Hepatocyte (in vitro differentiated cells): ENCODE data around the gene OPCML. TPM values are rescaled to one million over a fixed set of nuclear protein-coding genes. Genes with fewer than 3 reads are reported as not detected.

Experiments used
- DNase-seq: peaks from one replicate; pipeline ENCODE4 v3.0.0-alpha.2; 2016; ENCODE audit warnings: low spot score
- H2AFZ ChIP-seq: fragments of 200-600 bp; sonication (generic); 2 replicates; pipeline ENCODE4 v1.6.0; 2016; ENCODE audit warnings: antibody characterized with exemption, mild to moderate bottlenecking
- H3K27ac ChIP-seq: fragments of 200-600 bp; sonication (generic); 2 replicates; pipeline ENCODE4 v1.5.1; 2016; ENCODE audit warnings: mild to moderate bottlenecking
- H3K27me3 ChIP-seq: fragments of 200-600 bp; sonication (generic); 2 replicates; pipeline ENCODE4 v1.6.1; 2016
- H3K36me3 ChIP-seq: fragments of 200-600 bp; sonication (generic); replicated peaks from 2 replicates; pipeline ENCODE4 v1.5.1; 2016; ENCODE audit warnings: low read depth; ENCODE audit not compliant: insufficient read depth
- H3K4me1 ChIP-seq: fragments of 200-600 bp; sonication (generic); 2 replicates; pipeline ENCODE4 v1.5.1; 2016; ENCODE audit warnings: mild to moderate bottlenecking, moderate library complexity; ENCODE audit not compliant: insufficient read depth
- H3K4me2 ChIP-seq: fragments of 200-600 bp; sonication (generic); 2 replicates; pipeline ENCODE4 v1.6.0; 2016
- H3K4me3 ChIP-seq: fragments of 200-600 bp; sonication (generic); 2 replicates; pipeline ENCODE4 v1.5.1; 2016; ENCODE audit warnings: mild to moderate bottlenecking
- H3K79me2 ChIP-seq: fragments of 200-600 bp; sonication (generic); 2 replicates; pipeline ENCODE4 v1.6.0; 2017; ENCODE audit warnings: mild to moderate bottlenecking
- H3K9me2 ChIP-seq: fragments of 200-600 bp; sonication (generic); replicated peaks from 2 replicates; pipeline ENCODE4 v1.6.0; 2017; ENCODE audit warnings: mild to moderate bottlenecking; ENCODE audit not compliant: insufficient read depth
- H3K9me3 ChIP-seq: fragments of 200-600 bp; sonication (generic); 2 replicates; pipeline ENCODE4 v1.5.1; 2016; ENCODE audit warnings: low read depth, mild to moderate bottlenecking
- H4K20me1 ChIP-seq: fragments of 200-600 bp; sonication (generic); 2 replicates; pipeline ENCODE4 v1.6.0; 2016; ENCODE audit warnings: mild to moderate bottlenecking; ENCODE audit not compliant: insufficient read depth, poor library complexity, severe bottlenecking
- CTCF ChIP-seq: fragments of 200-600 bp; sonication (generic); IDR thresholded peaks from 2 replicates; pipeline ENCODE4 v1.5.1; 2016; ENCODE audit warnings: antibody characterized with exemption, mild to moderate bottlenecking; ENCODE audit not compliant: poor library complexity
- EZH2 ChIP-seq: fragments of 200-600 bp; sonication (generic); IDR thresholded peaks from 2 replicates; pipeline ENCODE4 v1.6.1; 2016; ENCODE audit warnings: antibody characterized with exemption, mild to moderate bottlenecking, borderline replicate concordance
- EZH2phosphoT487 ChIP-seq: fragments of 200-600 bp; sonication (generic); IDR thresholded peaks from one replicate; pipeline ENCODE4 v1.6.1; 2018; ENCODE audit warnings: antibody characterized with exemption, mild to moderate bottlenecking, low read depth, moderate library complexity; ENCODE audit not compliant: unreplicated experiment, severe bottlenecking
- WGBS: methylation state at CpG from one replicate; pipeline ENCODE4 v1.1.6; 2016; ENCODE audit warnings: low lambda C conversion rate; ENCODE audit errors: missing lambda C conversion rate; 5-methylcytosine and 5-hydroxymethylcytosine counted together
- polyA plus RNA-seq: library from polyadenylated mRNA; unstranded; fragments of >200 nt; fragmentation: Nextera tagmentation; extraction: Ambion mirVana; gene quantifications from 2 replicates; pipeline ENCODE4 v1.2.1, GENCODE V29; 2016
- total RNA-seq: library from RNA; depleted of rRNA; stranded (reverse); fragments of >200 nt; gene quantifications from 2 replicates; pipeline ENCODE4 v1.2.3, GENCODE V29; 2014

The OPCML gene
- total and polyA plus RNA-seq, 2 experiments from 2014 or later: 0.37 to 0.98 TPM

DNA sequence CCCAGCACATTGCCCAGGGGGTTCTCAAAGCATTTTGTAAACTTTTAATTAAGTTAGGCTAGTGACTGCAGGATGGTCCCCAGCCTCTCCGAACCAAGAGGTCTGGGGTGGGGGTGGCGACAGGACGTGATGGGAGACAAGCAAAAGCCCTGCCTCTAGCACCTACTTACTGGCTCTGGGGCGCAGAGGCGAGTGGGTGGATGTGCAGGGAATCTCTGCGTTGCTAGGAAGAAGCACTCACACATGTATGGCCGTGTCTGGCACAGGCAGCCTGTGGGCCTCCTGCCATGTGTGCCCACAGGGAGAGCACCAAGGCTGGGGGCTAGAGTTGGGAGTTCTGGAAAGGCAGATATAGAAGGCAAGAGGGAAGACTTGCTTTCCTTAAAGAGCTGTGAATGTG is 6.3 kb downstream of the OPCML start:
- Histone ChIP-seq H3K27ac (no peak overlapping the region), H3K79me2 (no peaks in the 10 kb centered on the region), H3K9me3 (no peaks in the 10 kb centered on the region), H3K27me3 (peaks cover 33% of the 10 kb centered on the region), H3K36me3 (no peaks in the 10 kb centered on the region), H2AFZ (no peak overlapping the region), H3K9me2 (no peaks in the 10 kb centered on the region), H3K4me1 (peaks cover 7% of the 10 kb centered on the region), H4K20me1 (no peaks in the 10 kb centered on the region), H3K4me2 (no peak overlapping the region), H3K4me3 (no peak overlapping the region)
- 85% methylated on average over 7 of the region's 7 CpGs for WGBS
- DNase-seq: no peak
- no peak for TF ChIP-seq EZH2phosphoT487
- TF ChIP-seq EZH2: no peak
- no peak for TF ChIP-seq CTCF

- no peak for DNase-seq
- Histone ChIP-seq H3K4me2 (no peak overlapping the region), H2AFZ (no peak overlapping the region), H3K27ac (no peak overlapping the region), H3K9me3 (no peaks in the 10 kb centered on the region), H4K20me1 (no peaks in the 10 kb centered on the region), H3K9me2 (no peaks in the 10 kb centered on the region), H3K36me3 (no peaks in the 10 kb centered on the region), H3K4me3 (no peak overlapping the region), H3K27me3 (peaks cover 18% of the 10 kb centered on the region), H3K4me1 (peaks cover 18% of the 10 kb centered on the region), H3K79me2 (no peaks in the 10 kb centered on the region)
- TF ChIP-seq EZH2 (no peak), EZH2phosphoT487 (no peak), CTCF (no peak)
- 63% methylated on average over 8 of the region's 8 CpGs for WGBS
Observed at GRCh38 chr11:133524488-133524887, 7.8 kb downstream of the OPCML start.

DNA sequence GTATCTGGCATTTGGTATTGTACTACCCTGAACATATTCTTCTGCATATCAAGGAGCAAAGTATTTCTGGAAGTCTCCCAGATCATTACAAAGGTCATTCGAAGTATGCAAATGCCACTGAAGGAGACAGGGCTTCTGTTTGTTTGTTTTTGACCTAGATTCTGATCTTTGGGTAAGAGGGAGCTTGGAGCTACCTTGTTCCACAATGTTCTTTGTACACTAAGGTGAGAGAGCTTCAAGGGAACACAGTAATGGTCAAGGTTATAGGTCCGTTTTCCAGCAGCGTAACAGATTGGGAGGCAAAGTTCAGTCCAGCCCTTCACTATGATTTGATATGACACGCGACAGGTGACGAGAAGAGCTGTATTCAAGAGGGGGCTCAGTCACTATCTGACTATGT is 10.0 kb downstream of the OPCML start:
- no peaks in the 10 kb centered on the region for H3K36me3 ChIP-seq
- no peaks in the 10 kb centered on the region for H4K20me1 ChIP-seq
- no peaks in the 10 kb centered on the region for H3K79me2 ChIP-seq
- H3K4me1 ChIP-seq: peaks cover 18% of the 10 kb centered on the region
- WGBS: 85% methylated on average over 6 of the region's 6 CpGs
- H3K4me3 ChIP-seq: no peak overlapping the region
- no peaks in the 10 kb centered on the region for H3K9me3 ChIP-seq
- H2AFZ ChIP-seq: no peak overlapping the region
- H3K27ac ChIP-seq: peak overlapping the region; percentile 47
- DNase-seq: no peak
- H3K4me2 ChIP-seq: no peak overlapping the region
- no peak for TF ChIP-seq EZH2
- no peak for TF ChIP-seq CTCF
- TF ChIP-seq EZH2phosphoT487: no peak
- no peaks in the 10 kb centered on the region for H3K9me2 ChIP-seq
- no peaks in the 10 kb centered on the region for H3K27me3 ChIP-seq

- DNase-seq: no peak
- no peaks in the 10 kb centered on the region for H3K36me3 ChIP-seq
- no peaks in the 10 kb centered on the region for H3K27me3 ChIP-seq
- no peaks in the 10 kb centered on the region for H4K20me1 ChIP-seq
- TF ChIP-seq EZH2phosphoT487 (no peak), EZH2 (no peak), CTCF (no peak)
- H3K4me2 ChIP-seq: no peak overlapping the region
- peaks cover 18% of the 10 kb centered on the region for H3K4me1 ChIP-seq
- no peak overlapping the region for H2AFZ ChIP-seq
- no peaks in the 10 kb centered on the region for H3K79me2 ChIP-seq
- H3K9me2 ChIP-seq: no peaks in the 10 kb centered on the region
- H3K4me3 ChIP-seq: no peak overlapping the region
- peak overlapping the region; percentile 91 for H3K27ac ChIP-seq
- 93% methylated on average over 2 of the region's 2 CpGs for WGBS
- H3K9me3 ChIP-seq: no peaks in the 10 kb centered on the region
Observed at GRCh38 chr11:133521502-133521901, 10.8 kb downstream of the OPCML start.
